GM21825 (cell line): Measurements from ENCODE around the gene HBA1.
"Not testable (repeated sequence)": the region's sequence is repeated elsewhere in the genome, so short reads cannot be mapped to it uniquely, and the experiment has no call there.

Source experiments
- ATAC-seq: cut with Tn5 transposase; IDR thresholded peaks from one replicate; pipeline ENCODE4 v1.9.1; 2021; ENCODE audit warnings: mild to moderate bottlenecking, moderate library complexity; ENCODE audit not compliant: unreplicated experiment

Gene HBA1

GRCh38 chr16:194516-194915 is 18.0 kb downstream of the HBA1 start:
- ATAC-seq = no peak

GRCh38 chr16:200388-200787 is 23.9 kb downstream of the HBA1 start:
- ATAC-seq = no peak

- no peak for ATAC-seq
Measured at GRCh38 chr16:203246-203645, 26.8 kb downstream of the HBA1 start.

- ATAC-seq = not testable (repeated sequence)
Measured at GRCh38 chr16:204046-204445, 27.6 kb downstream of the HBA1 start.

GRCh38 chr16:209359-209758 is 32.9 kb downstream of the HBA1 start:
- not testable (repeated sequence) for ATAC-seq

GRCh38 chr16:211631-212180 is 35.2 kb downstream of the HBA1 start:
- not testable (repeated sequence) for ATAC-seq

GRCh38 chr16:212999-213398 is 36.5 kb downstream of the HBA1 start:
- no peak for ATAC-seq

GRCh38 chr16:220021-220420 is 43.5 kb downstream of the HBA1 start:
- no peak for ATAC-seq
